GM19452 (cell line): Measurements from ENCODE around the gene RHBDD2.
A peak's percentile ranks its signal among the peaks of the same experiment; 100 is the strongest.
"Not testable (repeated sequence)": the region's sequence is repeated elsewhere in the genome, so short reads cannot be mapped to it uniquely, and the experiment has no call there.

Experiments used
- ATAC-seq: cut with Tn5 transposase; IDR thresholded peaks from one replicate; pipeline ENCODE4 v1.9.1; 2021; ENCODE audit not compliant: unreplicated experiment

RHBDD2 gene

DNA sequence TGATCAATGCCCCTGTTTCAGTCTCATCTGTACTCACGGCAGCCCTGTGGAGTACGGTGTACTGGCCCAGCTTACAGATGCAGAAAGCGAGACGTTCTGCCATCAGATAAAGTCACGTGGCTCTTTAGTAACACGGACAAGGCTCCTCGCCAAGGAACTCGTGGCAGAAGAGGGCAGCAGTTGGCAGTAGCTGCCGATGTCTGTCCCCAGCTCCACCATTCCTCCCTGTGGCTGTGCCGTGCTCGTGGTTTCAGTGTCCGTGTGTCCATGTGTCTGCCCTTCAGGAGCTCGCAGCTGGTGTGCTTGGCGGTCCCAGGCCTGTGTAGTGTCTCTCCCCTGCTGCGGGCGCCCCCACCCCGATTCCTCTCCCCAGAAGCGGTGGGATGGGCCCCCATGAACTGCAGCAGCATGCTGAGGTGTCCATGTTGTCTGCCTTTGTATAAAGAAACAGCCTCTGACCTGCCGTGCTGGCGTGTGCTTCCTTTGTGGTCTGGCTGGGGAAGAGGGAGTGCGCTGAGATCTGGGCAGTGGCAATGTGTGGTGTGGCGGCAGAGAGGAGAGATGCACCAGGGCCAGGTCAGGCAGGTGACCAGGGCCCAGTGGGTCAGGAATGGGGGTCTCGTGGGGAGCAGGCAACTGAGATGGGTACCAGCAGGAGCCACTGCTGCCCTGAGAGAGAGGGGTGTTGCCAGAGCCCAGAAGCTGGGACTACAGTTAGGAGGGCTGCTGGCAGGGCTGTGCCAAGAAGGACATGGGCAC lies 9.8 kb downstream of the RHBDD2 start:
- ATAC-seq = no peak

DNA sequence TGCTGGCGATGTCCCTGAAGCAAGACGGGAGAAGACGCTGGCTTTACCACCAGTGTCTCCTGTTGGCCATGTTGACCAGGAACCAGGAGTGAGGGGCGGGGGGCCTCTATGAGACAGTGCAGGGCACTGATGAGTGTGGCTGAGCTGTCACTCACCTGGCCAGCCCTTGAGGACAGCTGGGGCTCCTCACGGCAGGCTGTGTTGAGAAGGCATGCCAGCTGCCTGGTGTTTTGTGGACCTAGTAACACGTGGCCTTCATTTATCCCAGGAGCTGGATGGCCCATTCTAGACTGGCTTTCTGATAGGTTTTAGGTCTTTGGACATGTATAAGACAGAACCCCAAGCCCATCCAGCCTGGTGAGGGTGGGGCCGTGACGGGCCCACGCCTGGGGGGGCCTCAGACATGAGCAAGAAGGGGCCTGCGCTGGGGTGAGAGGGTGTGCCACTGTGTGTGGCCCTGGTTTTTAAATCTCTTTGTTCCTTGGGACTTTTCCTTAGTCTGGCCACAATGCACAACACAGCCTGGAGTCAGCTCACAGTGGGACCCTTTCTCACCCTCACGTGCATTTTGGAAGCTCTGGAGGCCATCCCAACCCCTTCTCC lies 10.5 kb downstream of the RHBDD2 start:
- no peak for ATAC-seq

DNA sequence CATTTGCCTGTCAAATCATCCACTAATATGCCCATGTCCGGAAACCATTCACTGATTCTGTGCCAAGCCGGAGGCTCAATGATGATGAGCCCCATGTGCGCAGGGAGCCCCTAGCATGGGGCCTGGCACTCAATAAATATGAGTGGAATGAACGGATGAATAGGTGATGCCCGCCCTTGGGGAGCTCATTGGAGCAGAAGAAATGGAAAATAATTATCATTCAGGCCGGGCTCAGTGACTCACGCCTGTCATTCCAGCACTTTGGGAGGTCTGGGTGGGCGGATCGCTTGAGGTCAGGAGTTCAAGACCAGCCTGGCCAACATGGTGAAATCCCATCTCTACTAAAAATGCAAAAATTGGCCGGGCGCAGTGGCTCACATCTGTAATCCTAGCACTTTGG lies 11.0 kb downstream of the RHBDD2 start:
- ATAC-seq = no peak

DNA sequence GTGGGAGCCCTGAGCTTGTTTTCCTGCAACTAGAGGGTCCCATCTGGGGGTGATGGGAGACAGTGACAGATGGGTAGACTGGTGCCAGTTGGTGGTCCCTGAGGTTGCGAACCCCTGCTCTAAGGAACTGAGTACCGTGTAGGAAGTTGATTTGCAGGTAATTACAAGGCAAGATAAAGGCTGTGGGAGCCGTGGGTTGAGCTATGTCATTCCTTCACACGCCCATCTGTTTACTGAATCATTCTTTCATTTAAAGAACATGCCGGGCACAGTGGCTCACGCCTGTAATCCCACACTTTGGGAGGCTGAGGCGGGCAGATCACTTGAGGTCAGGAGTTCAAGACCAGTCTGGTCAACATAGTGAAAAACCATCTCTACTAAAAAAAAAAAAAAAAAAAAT lies 12.4 kb downstream of the RHBDD2 start:
- ATAC-seq = not testable (repeated sequence)

GRCh38 chr7:75891815-75892411 lies 13.1 kb downstream of the RHBDD2 start:
- ATAC-seq = no peak

GRCh38 chr7:75892634-75893272 lies 13.9 kb downstream of the RHBDD2 start:
- ATAC-seq = no peak

- ATAC-seq = no peak
These were observed 18.0 kb downstream of the RHBDD2 start for GRCh38 chr7:75896803-75897327.

DNA sequence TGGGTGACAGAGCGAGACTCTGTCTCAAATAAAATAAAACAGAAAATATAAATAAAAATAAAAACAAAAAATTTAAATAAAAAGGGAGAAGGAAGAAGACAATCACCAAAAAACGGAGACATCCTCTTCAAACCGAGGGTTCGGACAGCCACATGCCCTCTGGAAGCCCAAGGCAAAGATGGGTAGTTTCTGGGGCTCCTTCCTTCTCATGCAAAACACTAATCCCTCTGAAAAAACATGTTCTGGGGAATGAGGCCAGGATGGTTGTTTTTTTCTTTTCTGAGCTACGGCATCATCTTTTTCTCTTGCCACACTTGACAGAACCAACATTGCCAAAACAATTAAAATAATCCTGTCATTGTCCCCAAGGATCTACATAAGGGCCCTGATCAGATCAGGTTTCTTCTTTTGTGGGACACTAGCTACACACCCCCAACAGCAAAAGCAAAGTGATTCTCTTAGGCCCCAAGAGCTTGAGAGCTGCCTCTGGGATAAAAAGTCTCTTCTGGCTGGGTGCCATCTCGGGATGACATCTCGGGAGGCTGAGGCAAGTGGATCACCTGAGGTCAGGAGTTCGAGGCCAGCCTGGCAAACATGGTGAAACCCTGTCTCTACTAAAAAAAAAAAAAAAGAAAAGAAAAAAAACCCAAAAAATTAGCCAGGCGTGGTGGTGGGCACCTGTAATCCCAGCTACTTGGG lies 21.9 kb downstream of the RHBDD2 start:
- ATAC-seq = no peak

GRCh38 chr7:75905785-75906604 lies 27.2 kb downstream of the RHBDD2 start:
- no peak for ATAC-seq

GRCh38 chr7:75906991-75907667 lies 28.3 kb downstream of the RHBDD2 start:
- no peak for ATAC-seq

GRCh38 chr7:75907668-75908039 lies 28.8 kb downstream of the RHBDD2 start:
- not testable (repeated sequence) for ATAC-seq

GRCh38 chr7:75909521-75910132 lies 30.8 kb downstream of the RHBDD2 start:
- ATAC-seq = no peak

GRCh38 chr7:75911186-75911585 lies 32.4 kb downstream of the RHBDD2 start:
- ATAC-seq = not testable (repeated sequence)

DNA sequence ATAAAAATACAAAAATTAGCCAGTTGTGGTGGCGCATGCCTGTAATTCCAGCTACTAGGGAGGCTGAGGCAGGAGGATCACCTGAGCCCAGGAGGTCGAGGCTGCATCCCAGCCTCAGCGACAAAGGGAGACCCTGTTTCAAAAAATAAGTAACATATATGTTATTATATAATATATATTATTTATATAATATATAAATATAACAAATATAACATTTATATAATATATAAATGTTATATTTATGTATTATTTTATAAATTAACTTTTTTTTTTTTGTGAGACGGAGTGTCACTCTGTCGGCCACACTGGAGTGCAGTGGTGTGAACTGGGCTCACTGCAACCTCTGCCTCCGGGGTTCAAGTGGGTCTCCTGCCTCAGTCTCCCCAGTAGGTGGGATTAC lies 34.6 kb downstream of the RHBDD2 start:
- ATAC-seq = no peak

DNA sequence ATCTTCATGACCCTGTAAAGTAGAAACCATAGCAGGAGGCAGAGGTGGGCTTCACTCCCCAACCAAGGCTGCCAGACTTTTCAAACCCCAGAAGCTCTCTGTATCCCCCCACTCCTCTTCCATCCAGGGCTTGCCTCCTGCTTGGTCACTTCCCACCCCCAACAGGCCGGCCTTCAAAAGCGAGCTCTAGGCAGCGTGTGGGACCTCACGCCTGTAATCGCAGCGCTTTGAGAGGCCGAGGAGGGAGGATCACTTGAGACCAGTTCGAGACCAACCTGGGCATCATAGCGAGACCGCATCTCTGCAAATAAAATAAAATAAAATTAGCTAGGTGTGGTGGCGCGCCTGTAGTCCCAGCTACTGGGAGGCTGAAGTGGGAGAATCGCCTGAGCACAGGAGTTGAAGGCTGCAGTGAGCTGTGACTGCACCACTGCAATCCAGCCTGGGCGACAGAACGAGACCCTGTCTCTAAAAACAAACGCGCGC lies 35.4 kb downstream of the RHBDD2 start:
- ATAC-seq = no peak

DNA sequence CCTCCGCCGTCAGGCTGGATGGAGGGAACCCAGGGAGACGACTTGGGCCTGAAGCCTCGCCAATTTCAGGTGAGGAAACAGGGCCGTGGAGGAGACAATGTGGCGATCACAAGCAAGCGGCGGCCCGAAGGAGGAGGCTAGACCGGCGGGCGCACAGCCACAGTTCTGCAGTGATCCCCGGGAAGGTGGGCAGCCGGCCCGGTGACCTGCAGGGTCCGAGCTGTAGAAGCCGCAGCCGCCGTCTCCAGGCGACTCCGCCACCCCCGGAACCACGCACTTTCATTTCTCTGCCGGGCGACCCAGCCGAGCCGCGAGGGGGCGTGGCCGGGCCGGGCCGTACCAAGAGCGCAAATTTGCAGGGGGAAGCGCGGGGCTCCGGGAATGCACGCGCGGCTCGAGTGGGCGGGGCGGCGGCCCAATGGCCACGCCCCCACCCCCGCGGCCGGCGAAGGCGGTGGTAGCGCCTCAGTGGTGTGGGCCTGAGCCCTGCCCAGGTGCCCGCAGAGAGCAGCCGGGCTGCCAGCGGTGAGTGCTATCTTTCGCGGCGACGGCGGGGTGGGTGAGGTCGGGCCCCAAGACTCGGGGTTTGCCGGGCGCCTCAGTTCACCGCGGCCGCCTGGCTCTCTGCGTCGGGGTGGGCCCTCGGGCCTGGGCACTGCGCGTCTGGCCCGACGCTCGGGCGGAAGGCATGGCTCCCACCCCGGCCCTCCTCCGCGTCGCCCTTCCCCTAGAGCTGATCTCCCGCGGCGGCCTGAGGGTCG lies 36.0 kb downstream of the RHBDD2 start, which contains the start of gene POR:
POR (plus strand) TSS at position 501 of the 761 bp plus-strand sequence. CDS start 38,847 bp downstream, outside the sequence.
- ATAC-seq = peak; percentile 92

DNA sequence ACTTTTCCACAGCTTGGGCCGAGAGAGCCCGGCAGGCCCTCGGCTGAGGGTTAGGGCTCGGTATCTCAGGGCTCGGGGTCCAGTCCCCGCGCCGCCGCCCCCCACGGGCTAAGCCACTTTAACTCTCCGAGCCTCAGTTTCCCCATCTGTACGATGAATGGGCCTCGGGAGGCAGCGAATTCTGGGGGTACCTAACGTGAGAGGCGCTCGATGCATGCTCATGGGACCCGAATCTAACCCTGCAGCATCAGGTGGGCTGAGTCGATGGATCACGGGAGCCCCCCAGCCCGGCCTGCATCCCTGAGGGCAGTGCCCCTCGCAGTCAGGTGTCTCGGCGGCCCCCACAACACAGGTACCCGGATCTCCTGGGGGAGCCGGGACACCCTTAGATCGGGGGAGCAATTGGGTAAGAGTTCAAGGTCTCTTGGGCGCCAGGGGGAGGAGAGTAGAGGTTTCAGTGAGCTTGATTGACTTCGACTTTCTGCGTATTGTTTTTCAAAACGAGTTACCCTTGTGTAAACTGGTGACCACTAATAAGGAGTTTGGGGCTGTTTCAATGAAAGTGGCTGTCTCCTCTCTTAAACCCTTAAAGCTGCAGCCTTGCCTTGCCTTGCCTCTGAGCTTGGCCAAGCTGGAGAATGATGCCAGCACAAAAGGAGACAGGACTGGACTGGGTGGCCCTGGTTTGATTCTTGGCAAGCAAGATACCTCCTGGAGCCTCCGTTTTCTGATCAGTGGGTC lies 36.8 kb downstream of the RHBDD2 start:
- no peak for ATAC-seq
